CD4-positive, alpha-beta memory T cell (primary cell): Measurements from ENCODE around the gene TRRAP. TPM values are rescaled to one million over a fixed set of nuclear protein-coding genes. Genes with fewer than 3 reads are reported as not detected.

Experiments
- CTCF ChIA-PET: fragments of 350-600 bp; sonication (Branson Sonifier 250); formaldehyde crosslinking; loops from one replicate; lab custom pipeline; 2021; ENCODE audit warnings: inconsistent platforms; ENCODE audit not compliant: partially characterized antibody; lab: Charles Lee
- POLR2A ChIA-PET: fragments of 350-600 bp; sonication (Branson Sonifier 250); formaldehyde crosslinking; loops from one replicate; lab custom pipeline; 2021; ENCODE audit not compliant: partially characterized antibody; lab: Charles Lee
- DNase-seq, 5 donors: peaks; one replicate each; pipeline versions ENCODE4 v3.0.0 to v3.0.0-alpha.2; 2020 to 2022; ENCODE audit warnings: mixed read lengths in 1 of 5
- H3K27ac ChIP-seq: one replicate; pipeline ENCODE4 v1.7.0; 2013; ENCODE audit warnings: low read depth, low read length
- H3K27me3 ChIP-seq: 2 replicates; pipeline ENCODE4 v1.7.0; 2013; ENCODE audit warnings: mild to moderate bottlenecking, low read length, moderate library complexity; ENCODE audit not compliant: insufficient read depth
- H3K36me3 ChIP-seq: 2 replicates; pipeline ENCODE4 v1.7.0; 2013; ENCODE audit warnings: mild to moderate bottlenecking, low read length, moderate library complexity; ENCODE audit not compliant: insufficient read depth
- H3K4me1 ChIP-seq: 2 replicates; pipeline ENCODE4 v1.7.0; 2013; ENCODE audit warnings: mild to moderate bottlenecking, low read length, moderate library complexity; ENCODE audit not compliant: insufficient read depth
- H3K4me3 ChIP-seq, 2 donors: one replicate each; pipeline ENCODE4 v1.7.0; 2013; ENCODE audit warnings: low read length in 2 of 2, mild to moderate bottlenecking in 1 of 2
- H3K9me3 ChIP-seq, 2 donors: one replicate each; pipeline ENCODE4 v1.7.0; 2013; ENCODE audit warnings: low read length in 2 of 2, control low read depth in 1 of 2; ENCODE audit not compliant: control insufficient read depth in 1 of 2
- H3K27ac Mint-ChIP-seq, 7 donors: one replicate each; pipeline ENCODE4 v1.8.0; 2020 to 2021; ENCODE audit warnings: mixed read lengths in 7 of 7, mild to moderate bottlenecking in 6 of 7, inconsistent platforms in 3 of 7, moderate library complexity in 3 of 7
- H3K27me3 Mint-ChIP-seq, 2 donors: one replicate each; pipeline ENCODE4 v1.8.0; 2020 to 2021; ENCODE audit warnings: mixed read lengths in 2 of 2
- H3K36me3 Mint-ChIP-seq, 2 donors: one replicate each; pipeline ENCODE4 v1.8.0; 2020 to 2021; ENCODE audit warnings: mixed read lengths in 2 of 2, inconsistent platforms in 1 of 2, mild to moderate bottlenecking in 1 of 2
- H3K4me1 Mint-ChIP-seq, 4 donors: one replicate each; pipeline ENCODE4 v1.8.0; 2020 to 2021; ENCODE audit warnings: mixed read lengths in 4 of 4, mild to moderate bottlenecking in 1 of 4
- H3K4me3 Mint-ChIP-seq, 8 donors: one replicate each; pipeline ENCODE4 v1.8.0; 2020 to 2021; ENCODE audit warnings: mixed read lengths in 8 of 8, mild to moderate bottlenecking in 7 of 8, moderate library complexity in 6 of 8, inconsistent platforms in 3 of 8
- H3K9me3 Mint-ChIP-seq, 8 donors: one replicate each; pipeline ENCODE4 v1.8.0; 2020 to 2021; ENCODE audit warnings: mixed read lengths in 8 of 8, mild to moderate bottlenecking in 5 of 8, inconsistent platforms in 3 of 8, moderate library complexity in 1 of 8
- intact Hi-C: fragments of 100-400 bp; cut with micrococcal nuclease; formaldehyde crosslinking; loops from one replicate; pipeline ENCODE4 v1.15.1; 2023
- polyA plus RNA-seq, 2 donors: library from polyadenylated mRNA; unstranded; fragments of 300-500 nt; fragmentation: Illumina TruSeq; gene quantifications; one replicate each; pipeline ENCODE4 v1.2.3, GENCODE V29; 2021
- total RNA-seq, 2 experiments: library from RNA; stranded (reverse); gene quantifications; one replicate each; pipeline ENCODE4 v1.2.3, GENCODE V29; 2021

TRRAP gene
- total and polyA plus RNA-seq, 4 experiments from 2014 or later: 0.42 to 89.9 (median 46.0) TPM

DNA sequence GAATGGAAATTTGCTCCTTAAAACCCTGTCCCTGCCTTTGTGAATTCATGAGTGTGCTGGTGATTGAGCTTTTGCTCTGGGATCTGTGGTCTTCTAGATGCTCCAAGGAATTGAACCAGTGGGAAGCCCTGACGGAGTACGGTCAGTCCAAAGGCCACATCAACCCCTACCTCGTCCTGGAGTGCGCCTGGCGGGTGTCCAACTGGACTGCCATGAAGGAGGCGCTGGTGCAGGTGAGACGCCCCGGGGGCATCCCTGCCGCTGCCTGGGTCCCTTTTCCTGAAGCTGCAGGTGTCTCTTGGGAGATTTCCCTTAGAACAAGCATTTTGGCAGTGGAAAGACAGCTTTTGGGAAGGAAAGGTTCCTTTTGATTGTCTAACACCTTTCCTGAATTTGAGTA is 100.3 kb downstream of the TRRAP start:
- no peaks in the 10 kb centered on the region for H3K9me3 Mint-ChIP-seq
- Histone ChIP-seq H3K9me3 (no peaks in the 10 kb centered on the region), H3K4me1 (no peaks in the 10 kb centered on the region), H3K36me3 (peaks cover 95% of the 10 kb centered on the region), H3K27me3 (no peaks in the 10 kb centered on the region), H3K4me3 (no peak overlapping the region), H3K27ac (no peak overlapping the region)
- ChIA-PET CTCF (no interaction called here), POLR2A (no interaction called here)
- no peaks in the 10 kb centered on the region for H3K27me3 Mint-ChIP-seq
- no peak for DNase-seq
- H3K4me3 Mint-ChIP-seq: no peak overlapping the region
- intact Hi-C loops: no loop called here
- H3K4me1 Mint-ChIP-seq: peaks cover 0 to 2% (median 0%) of the 10 kb centered on the region in 4 donors
- no peak overlapping the region for H3K27ac Mint-ChIP-seq
- peaks cover 73 to 92% of the 10 kb centered on the region in 2 donors for H3K36me3 Mint-ChIP-seq

DNA sequence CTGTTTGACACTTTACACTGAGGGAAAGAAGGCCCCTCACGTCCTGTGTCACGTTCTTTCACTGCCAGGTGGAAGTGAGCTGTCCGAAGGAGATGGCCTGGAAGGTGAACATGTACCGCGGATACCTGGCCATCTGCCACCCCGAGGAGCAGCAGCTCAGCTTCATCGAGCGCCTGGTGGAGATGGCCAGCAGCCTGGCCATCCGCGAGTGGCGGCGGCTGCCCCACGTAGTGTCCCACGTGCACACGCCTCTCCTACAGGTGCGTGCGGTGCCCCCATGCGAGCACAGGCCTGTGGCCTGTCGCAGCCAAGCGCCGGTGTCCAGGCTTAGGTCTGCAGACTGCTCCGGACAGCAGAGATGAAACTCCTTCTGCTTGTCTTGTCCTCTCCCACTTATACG is 103.4 kb downstream of the TRRAP start:
- Histone ChIP-seq H3K9me3 (no peaks in the 10 kb centered on the region), H3K36me3 (peaks cover 95% of the 10 kb centered on the region), H3K4me1 (no peaks in the 10 kb centered on the region), H3K4me3 (no peak overlapping the region), H3K27ac (no peak overlapping the region), H3K27me3 (no peaks in the 10 kb centered on the region)
- intact Hi-C loops: no loop called here
- Mint-ChIP-seq H3K4me1 (no peaks in the 10 kb centered on the region), H3K27me3 (no peaks in the 10 kb centered on the region), H3K27ac (no peak overlapping the region), H3K36me3 (peaks cover 79 to 93% of the 10 kb centered on the region in 2 donors), H3K9me3 (peaks cover 0 to 8% (median 2%) of the 10 kb centered on the region in 8 donors), H3K4me3 (no peak overlapping the region)
- DNase-seq: no peak
- POLR2A ChIA-PET: no interaction called here
- CTCF ChIA-PET: no interaction called here

DNA sequence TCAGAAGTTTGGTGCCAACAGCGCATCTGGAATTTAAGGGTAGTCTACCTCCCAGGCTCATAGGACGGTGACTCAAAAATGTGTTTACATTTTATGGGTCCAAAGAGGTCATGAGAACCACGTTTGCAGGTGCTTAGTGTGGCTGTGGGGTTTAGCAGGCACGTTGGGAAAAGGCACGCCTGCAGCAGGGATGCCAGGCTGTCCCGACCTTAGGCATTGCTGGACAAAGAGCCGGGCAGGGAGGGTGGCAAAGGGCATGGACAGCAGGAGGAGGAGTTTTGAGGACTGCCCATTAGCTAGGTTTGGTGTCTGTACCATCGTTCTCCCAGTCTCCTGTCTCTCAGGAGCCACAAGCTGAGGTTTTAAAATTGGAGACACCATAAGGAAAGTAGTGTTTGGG is 104.4 kb downstream of the TRRAP start:
- H3K9me3 Mint-ChIP-seq: peaks cover 0 to 8% (median 2%) of the 10 kb centered on the region in 8 donors

DNA sequence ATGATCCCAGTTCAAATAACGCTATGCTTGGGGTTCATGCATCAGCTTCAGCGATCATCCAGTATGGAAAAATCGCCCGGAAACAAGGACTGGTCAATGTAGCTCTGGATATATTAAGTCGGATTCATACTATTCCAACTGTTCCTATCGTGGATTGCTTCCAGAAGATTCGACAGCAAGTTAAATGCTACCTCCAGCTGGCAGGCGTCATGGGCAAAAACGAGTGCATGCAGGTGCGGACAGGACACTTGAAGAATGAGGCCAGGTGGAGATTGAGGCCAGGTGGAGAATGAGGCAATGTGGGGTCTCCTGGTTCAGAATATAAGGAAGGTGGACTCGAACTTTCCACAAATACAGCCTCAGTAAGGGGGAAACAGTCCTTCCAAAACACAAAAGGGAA is 105.8 kb downstream of the TRRAP start:
- Mint-ChIP-seq H3K27me3 (no peaks in the 10 kb centered on the region), H3K27ac (no peak overlapping the region), H3K36me3 (peaks cover 84 to 93% of the 10 kb centered on the region in 2 donors), H3K9me3 (peaks cover 0 to 8% (median 2%) of the 10 kb centered on the region in 8 donors), H3K4me1 (peaks cover 0 to 4% (median 0%) of the 10 kb centered on the region in 4 donors), H3K4me3 (no peak overlapping the region)
- intact Hi-C loops: no loop called here
- DNase-seq: no peak
- POLR2A ChIA-PET: interaction anchor here (0.9 kb wide), 1 partner anchor 10 kb away, joined by 4 read pairs; no protein-coding TSS in a partner anchor
- Histone ChIP-seq H3K4me1 (no peaks in the 10 kb centered on the region), H3K27me3 (no peaks in the 10 kb centered on the region), H3K36me3 (peaks cover 95% of the 10 kb centered on the region), H3K9me3 (no peaks in the 10 kb centered on the region), H3K4me3 (no peak overlapping the region), H3K27ac (no peak overlapping the region)
- CTCF ChIA-PET: no interaction called here

More for the DNA sequence above, 104.4 kb downstream of the TRRAP start:
- Histone ChIP-seq H3K27ac (no peak overlapping the region), H3K4me3 (no peak overlapping the region), H3K36me3 (peaks cover 95% of the 10 kb centered on the region), H3K4me1 (no peaks in the 10 kb centered on the region), H3K9me3 (no peaks in the 10 kb centered on the region), H3K27me3 (no peaks in the 10 kb centered on the region)
- intact Hi-C loops: no loop called here
- Mint-ChIP-seq H3K27me3 (no peaks in the 10 kb centered on the region), H3K36me3 (peaks cover 83 to 92% of the 10 kb centered on the region in 2 donors), H3K4me3 (no peak overlapping the region), H3K4me1 (peaks cover 0 to 3% (median 0%) of the 10 kb centered on the region in 4 donors), H3K27ac (no peak overlapping the region)
- ChIA-PET CTCF (no interaction called here), POLR2A (no interaction called here)
- DNase-seq: no peak

- no peak overlapping the region for H3K4me3 ChIP-seq
- no peaks in the 10 kb centered on the region for H3K9me3 ChIP-seq
- peaks cover 92% of the 10 kb centered on the region for H3K36me3 ChIP-seq
- no peaks in the 10 kb centered on the region for H3K4me1 ChIP-seq
- intact Hi-C loops: no loop called here
- no peak overlapping the region for H3K4me3 Mint-ChIP-seq
- no peaks in the 10 kb centered on the region for H3K27me3 Mint-ChIP-seq
- H3K27ac Mint-ChIP-seq: no peak overlapping the region
- no peaks in the 10 kb centered on the region for H3K27me3 ChIP-seq
- ChIA-PET CTCF (no interaction called here), POLR2A (interaction anchor here (0.6 kb wide), 1 partner anchor 76 kb away, joined by 3 read pairs; no protein-coding TSS in a partner anchor)
- H3K36me3 Mint-ChIP-seq: peaks cover 84 to 92% of the 10 kb centered on the region in 2 donors
- DNase-seq: no peak
- H3K9me3 Mint-ChIP-seq: peaks cover 0 to 8% (median 2%) of the 10 kb centered on the region in 8 donors
- peaks cover 0 to 4% (median 0%) of the 10 kb centered on the region in 4 donors for H3K4me1 Mint-ChIP-seq
- H3K27ac ChIP-seq: no peak overlapping the region
These were observed 107.1 kb downstream of the TRRAP start for GRCh38 chr7:98985406-98985805.

DNA sequence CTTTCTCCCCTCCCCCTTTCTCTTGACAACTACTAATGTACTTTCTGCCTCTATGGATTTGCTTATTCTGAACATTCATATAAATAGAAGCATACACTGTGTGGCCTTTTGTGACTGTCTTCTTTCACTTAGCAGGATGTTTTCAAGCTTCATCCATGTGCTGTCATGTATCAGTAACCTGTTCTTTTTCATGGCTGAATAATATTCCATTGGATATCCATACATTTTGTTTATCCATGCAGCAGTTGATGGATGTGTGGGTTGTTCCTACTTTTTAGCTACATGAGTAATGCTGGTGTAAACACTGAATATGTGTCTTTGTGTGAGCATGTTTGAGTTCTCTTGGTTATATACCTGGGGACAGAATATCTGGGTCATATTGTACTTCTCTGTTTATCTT is 107.6 kb downstream of the TRRAP start:
- Histone ChIP-seq H3K27ac (no peak overlapping the region), H3K36me3 (peaks cover 89% of the 10 kb centered on the region), H3K27me3 (no peaks in the 10 kb centered on the region), H3K9me3 (no peaks in the 10 kb centered on the region), H3K4me3 (no peak overlapping the region), H3K4me1 (no peaks in the 10 kb centered on the region)
- peaks cover 87 to 91% of the 10 kb centered on the region in 2 donors for H3K36me3 Mint-ChIP-seq
- no peak overlapping the region for H3K27ac Mint-ChIP-seq
- POLR2A ChIA-PET: interaction anchor here (0.6 kb wide), 1 partner anchor 76 kb away, joined by 3 read pairs; no protein-coding TSS in a partner anchor
- H3K27me3 Mint-ChIP-seq: no peaks in the 10 kb centered on the region
- no peak overlapping the region for H3K4me3 Mint-ChIP-seq
- no peak for DNase-seq
- H3K4me1 Mint-ChIP-seq: peaks cover 0 to 4% (median 0%) of the 10 kb centered on the region in 4 donors
- intact Hi-C loops: no loop called here
- peaks cover 0 to 8% (median 2%) of the 10 kb centered on the region in 8 donors for H3K9me3 Mint-ChIP-seq
- CTCF ChIA-PET: no interaction called here

- Mint-ChIP-seq H3K27me3 (no peaks in the 10 kb centered on the region), H3K36me3 (peaks cover 85 to 92% of the 10 kb centered on the region in 2 donors), H3K9me3 (peaks cover 0 to 8% (median 2%) of the 10 kb centered on the region in 8 donors), H3K4me3 (no peak overlapping the region), H3K27ac (peak overlapping the region in 1 of 7 donors; percentile 30), H3K4me1 (peaks cover 0 to 4% (median 0%) of the 10 kb centered on the region in 4 donors)
- Histone ChIP-seq H3K36me3 (peaks cover 89% of the 10 kb centered on the region), H3K9me3 (no peaks in the 10 kb centered on the region), H3K4me3 (no peak overlapping the region), H3K4me1 (no peaks in the 10 kb centered on the region), H3K27me3 (no peaks in the 10 kb centered on the region), H3K27ac (no peak overlapping the region)
- intact Hi-C loops: no loop called here
- no peak for DNase-seq
- ChIA-PET CTCF (no interaction called here), POLR2A (no interaction called here)
These were observed 110.3 kb downstream of the TRRAP start for GRCh38 chr7:98988641-98989040.
